ENCODE data around the gene PTS.

- TF ChIP-seq CTCF (IDR thresholded peaks at IDR 0.05 in 4 of 5, conservative IDR thresholded peaks at IDR 0.05 in 1 of 5) = no peak
- no peak for TF ChIP-seq POLR2A (IDR thresholded peaks at IDR 0.05)
These were observed 48.6 kb upstream of the PTS start for GRCh38 chr11:112177589-112177988.
